OCI-LY1 (cell line): ENCODE data around the gene EPHA1.
"Not testable (repeated sequence)": the region's sequence is repeated elsewhere in the genome, so short reads cannot be mapped to it uniquely, and the experiment has no call there.

ENCODE experiments used
- H2AFZ ChIP-seq: fragments of 200-600 bp; sonication (generic), shearing (Covaris generic); 2 replicates; pipeline ENCODE4 v1.6.0; 2014; ENCODE audit warnings: antibody characterized with exemption, mild to moderate bottlenecking, low read length
- H3F3A ChIP-seq: fragments of 200-600 bp; sonication (generic), shearing (Covaris generic); 2 replicates; pipeline ENCODE4 v1.6.0; 2014; ENCODE audit warnings: mild to moderate bottlenecking, antibody characterized with exemption, low read length, moderate library complexity; ENCODE audit not compliant: insufficient read depth
- H3K27ac ChIP-seq: fragments of 200-600 bp; sonication (generic); 2 replicates; pipeline ENCODE4 v1.5.1; 2014; ENCODE audit warnings: low read length, mixed run types, mild to moderate bottlenecking, low read depth; ENCODE audit not compliant: poor library complexity, severe bottlenecking
- H3K27me3 ChIP-seq: fragments of 200-600 bp; sonication (generic); 2 replicates; pipeline ENCODE4 v1.6.0; 2014; ENCODE audit warnings: antibody characterized with exemption, mild to moderate bottlenecking, low read length, moderate library complexity; ENCODE audit not compliant: insufficient read depth
- H3K36me3 ChIP-seq: fragments of 200-600 bp; sonication (generic); 2 replicates; pipeline ENCODE4 v1.6.1; 2014; ENCODE audit warnings: mild to moderate bottlenecking, antibody characterized with exemption, low read length, moderate library complexity, mixed read lengths; ENCODE audit not compliant: insufficient read depth
- H3K4me1 ChIP-seq: fragments of 200-600 bp; sonication (generic); 2 replicates; pipeline ENCODE4 v1.5.1; 2014; ENCODE audit warnings: mild to moderate bottlenecking, low read length, moderate library complexity; ENCODE audit not compliant: insufficient read depth, severe bottlenecking
- H3K4me2 ChIP-seq: fragments of 200-600 bp; sonication (generic), shearing (Covaris generic); 2 replicates; pipeline ENCODE4 v1.6.1; 2014; ENCODE audit warnings: low read length
- H3K4me3 ChIP-seq: fragments of 200-600 bp; sonication (generic); 2 replicates; pipeline ENCODE4 v1.5.1; 2014; ENCODE audit warnings: low read length, low read depth, mild to moderate bottlenecking, mixed read lengths; ENCODE audit not compliant: poor library complexity, severe bottlenecking
- H3K79me2 ChIP-seq: fragments of 200-600 bp; shearing (Covaris generic); 2 replicates; pipeline ENCODE4 v1.6.1; 2016; ENCODE audit warnings: mixed run types, low read length, mixed read lengths; ENCODE audit not compliant: insufficient read depth
- H3K9ac ChIP-seq: fragments of 200-600 bp; sonication (generic), shearing (Covaris generic); 2 replicates; pipeline ENCODE4 v1.6.1; 2014; ENCODE audit warnings: mild to moderate bottlenecking, low read length, mixed read lengths
- H3K9me2 ChIP-seq: fragments of 200-600 bp; sonication (generic), shearing (Covaris generic); 2 replicates; pipeline ENCODE4 v1.6.1; 2014; ENCODE audit warnings: low read depth, mild to moderate bottlenecking, low read length, mixed read lengths
- H3K9me3 ChIP-seq: fragments of 200-600 bp; shearing (Covaris generic); 2 replicates; pipeline ENCODE4 v1.6.1; 2014; ENCODE audit warnings: low read length, mixed read lengths
- H4K20me1 ChIP-seq: fragments of 200-600 bp; sonication (generic), shearing (Covaris generic); 2 replicates; pipeline ENCODE4 v1.6.0; 2016; ENCODE audit warnings: mild to moderate bottlenecking, low read length; ENCODE audit not compliant: insufficient read depth
- CTCF ChIP-seq: fragments of 200-600 bp; sonication (generic), shearing (Covaris generic); IDR thresholded peaks from 2 replicates; pipeline ENCODE4 v1.5.1; 2017; ENCODE audit warnings: mild to moderate bottlenecking, antibody characterized with exemption, low read length, moderate library complexity, mixed read lengths
- EZH2 ChIP-seq: fragments of 200-600 bp; sonication (generic), shearing (Covaris generic); IDR thresholded peaks from 2 replicates; pipeline ENCODE4 v1.8.0; 2017; ENCODE audit warnings: borderline replicate concordance, mixed run types, mild to moderate bottlenecking, antibody characterized with exemption, low read length, moderate library complexity, mixed read lengths

EPHA1 gene

GRCh38 chr7:143392875-143393266, 15.8 kb downstream of the EPHA1 start:
- Histone ChIP-seq H3K9ac (no peak overlapping the region), H3K4me1 (no peaks in the 10 kb centered on the region), H3F3A (no peaks in the 10 kb centered on the region), H3K4me3 (no peak overlapping the region), H3K36me3 (no peaks in the 10 kb centered on the region), H4K20me1 (no peaks in the 10 kb centered on the region), H3K79me2 (no peaks in the 10 kb centered on the region), H3K27me3 (no peaks in the 10 kb centered on the region), H3K27ac (no peak overlapping the region), H3K9me3 (no peaks in the 10 kb centered on the region), H3K9me2 (no peaks in the 10 kb centered on the region), H3K4me2 (no peak overlapping the region), H2AFZ (no peak overlapping the region)
- no peak for TF ChIP-seq CTCF
- TF ChIP-seq EZH2 = no peak

- H3K9me2 ChIP-seq, H3K79me2 ChIP-seq, H3K36me3 ChIP-seq, H3K27me3 ChIP-seq, H3K9me3 ChIP-seq, H4K20me1 ChIP-seq, H3K4me3 ChIP-seq, H3F3A ChIP-seq, H3K4me1 ChIP-seq, H3K9ac ChIP-seq, H3K4me2 ChIP-seq, H3K27ac ChIP-seq, H2AFZ ChIP-seq: not testable (repeated sequence)
These were observed 16.2 kb downstream of the EPHA1 start for GRCh38 chr7:143392427-143392826.

GRCh38 chr7:143391462-143392404, 16.9 kb downstream of the EPHA1 start:
- Histone ChIP-seq H3K27me3 (no peaks in the 10 kb centered on the region), H2AFZ (no peak overlapping the region), H3K36me3 (no peaks in the 10 kb centered on the region), H4K20me1 (no peaks in the 10 kb centered on the region), H3K9me2 (no peaks in the 10 kb centered on the region), H3K4me3 (no peak overlapping the region), H3K9ac (no peak overlapping the region), H3K27ac (no peak overlapping the region), H3K79me2 (no peaks in the 10 kb centered on the region), H3K9me3 (no peaks in the 10 kb centered on the region), H3K4me2 (no peak overlapping the region), H3F3A (no peaks in the 10 kb centered on the region), H3K4me1 (no peaks in the 10 kb centered on the region)
- TF ChIP-seq EZH2 = no peak
- TF ChIP-seq CTCF = no peak

GRCh38 chr7:143390773-143391317, 17.8 kb downstream of the EPHA1 start:
- Histone ChIP-seq H3K27me3 (no peaks in the 10 kb centered on the region), H3K9me3 (no peaks in the 10 kb centered on the region), H2AFZ (no peak overlapping the region), H3F3A (no peaks in the 10 kb centered on the region), H3K4me3 (no peak overlapping the region), H3K9ac (no peak overlapping the region), H3K79me2 (no peaks in the 10 kb centered on the region), H3K4me2 (no peak overlapping the region), H3K27ac (no peak overlapping the region), H3K9me2 (no peaks in the 10 kb centered on the region), H3K36me3 (no peaks in the 10 kb centered on the region), H3K4me1 (no peaks in the 10 kb centered on the region), H4K20me1 (no peaks in the 10 kb centered on the region)
- no peak for TF ChIP-seq EZH2
- no peak for TF ChIP-seq CTCF
